Nephron (organoid): ENCODE data around the gene SYCN.

Experiments used
- H3K27ac Mint-ChIP-seq, 3 experiments: 2 replicates each; pipeline ENCODE4 v1.8.0; 2020; ENCODE audit warnings: mixed read lengths in 3 of 3, mild to moderate bottlenecking in 2 of 3, moderate library complexity in 1 of 3
- H3K27me3 Mint-ChIP-seq: 2 replicates; pipeline ENCODE4 v1.8.0; 2021; ENCODE audit warnings: low read depth, mild to moderate bottlenecking, moderate library complexity, mixed read lengths
- H3K36me3 Mint-ChIP-seq: 2 replicates; pipeline ENCODE4 v1.8.0; 2020; ENCODE audit warnings: low read depth, mixed read lengths
- H3K4me1 Mint-ChIP-seq: 2 replicates; pipeline ENCODE4 v1.8.0; 2020; ENCODE audit warnings: mixed read lengths
- H3K4me3 Mint-ChIP-seq, 3 experiments: 2 replicates each; pipeline ENCODE4 v1.8.0; 2020; ENCODE audit warnings: mild to moderate bottlenecking in 3 of 3, mixed read lengths in 3 of 3, moderate library complexity in 2 of 3
- H3K9me3 Mint-ChIP-seq: 2 replicates; pipeline ENCODE4 v1.8.0; 2020; ENCODE audit warnings: mixed read lengths
- TF ChIP-seq, protein P1 (sequence below), 3 experiments: fragments of 200-600 bp; sonication (generic); IDR thresholded peaks; one replicate each; pipeline ENCODE4 v1.5.0; 2021; ENCODE audit warnings: antibody characterized with exemption in 3 of 3; ENCODE audit not compliant: unreplicated experiment in 3 of 3

The SYCN gene

DNA sequence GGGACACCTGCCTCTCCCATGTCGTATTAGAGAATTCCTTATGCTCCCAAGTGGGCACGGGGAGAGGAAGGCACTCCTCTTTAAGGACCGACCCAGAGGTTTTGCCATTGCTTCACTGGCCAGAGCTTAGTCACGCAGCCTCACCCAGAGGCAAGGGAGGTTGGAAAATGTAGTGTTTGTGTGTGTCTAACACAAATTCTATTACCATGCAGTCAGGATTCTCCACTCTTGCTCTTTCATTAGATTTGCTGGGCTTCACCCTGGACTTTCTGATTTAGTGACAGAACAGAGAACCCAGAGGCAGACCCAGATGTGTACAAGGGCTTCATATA, 21.9 kb downstream of the SYCN start:
- Mint-ChIP-seq H3K36me3 (peaks cover 22% of the 10 kb centered on the region), H3K4me1 (no peaks in the 10 kb centered on the region), H3K27ac (no peak overlapping the region), H3K27me3 (peaks cover 2% of the 10 kb centered on the region), H3K4me3 (no peak overlapping the region), H3K9me3 (no peaks in the 10 kb centered on the region)
- TF ChIP-seq, protein P1, sequence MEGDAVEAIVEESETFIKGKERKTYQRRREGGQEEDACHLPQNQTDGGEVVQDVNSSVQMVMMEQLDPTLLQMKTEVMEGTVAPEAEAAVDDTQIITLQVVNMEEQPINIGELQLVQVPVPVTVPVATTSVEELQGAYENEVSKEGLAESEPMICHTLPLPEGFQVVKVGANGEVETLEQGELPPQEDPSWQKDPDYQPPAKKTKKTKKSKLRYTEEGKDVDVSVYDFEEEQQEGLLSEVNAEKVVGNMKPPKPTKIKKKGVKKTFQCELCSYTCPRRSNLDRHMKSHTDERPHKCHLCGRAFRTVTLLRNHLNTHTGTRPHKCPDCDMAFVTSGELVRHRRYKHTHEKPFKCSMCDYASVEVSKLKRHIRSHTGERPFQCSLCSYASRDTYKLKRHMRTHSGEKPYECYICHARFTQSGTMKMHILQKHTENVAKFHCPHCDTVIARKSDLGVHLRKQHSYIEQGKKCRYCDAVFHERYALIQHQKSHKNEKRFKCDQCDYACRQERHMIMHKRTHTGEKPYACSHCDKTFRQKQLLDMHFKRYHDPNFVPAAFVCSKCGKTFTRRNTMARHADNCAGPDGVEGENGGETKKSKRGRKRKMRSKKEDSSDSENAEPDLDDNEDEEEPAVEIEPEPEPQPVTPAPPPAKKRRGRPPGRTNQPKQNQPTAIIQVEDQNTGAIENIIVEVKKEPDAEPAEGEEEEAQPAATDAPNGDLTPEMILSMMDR (IDR thresholded peaks at IDR 0.05; ENCODE audit: unreplicated experiment in 3 of 3), result no peak

DNA sequence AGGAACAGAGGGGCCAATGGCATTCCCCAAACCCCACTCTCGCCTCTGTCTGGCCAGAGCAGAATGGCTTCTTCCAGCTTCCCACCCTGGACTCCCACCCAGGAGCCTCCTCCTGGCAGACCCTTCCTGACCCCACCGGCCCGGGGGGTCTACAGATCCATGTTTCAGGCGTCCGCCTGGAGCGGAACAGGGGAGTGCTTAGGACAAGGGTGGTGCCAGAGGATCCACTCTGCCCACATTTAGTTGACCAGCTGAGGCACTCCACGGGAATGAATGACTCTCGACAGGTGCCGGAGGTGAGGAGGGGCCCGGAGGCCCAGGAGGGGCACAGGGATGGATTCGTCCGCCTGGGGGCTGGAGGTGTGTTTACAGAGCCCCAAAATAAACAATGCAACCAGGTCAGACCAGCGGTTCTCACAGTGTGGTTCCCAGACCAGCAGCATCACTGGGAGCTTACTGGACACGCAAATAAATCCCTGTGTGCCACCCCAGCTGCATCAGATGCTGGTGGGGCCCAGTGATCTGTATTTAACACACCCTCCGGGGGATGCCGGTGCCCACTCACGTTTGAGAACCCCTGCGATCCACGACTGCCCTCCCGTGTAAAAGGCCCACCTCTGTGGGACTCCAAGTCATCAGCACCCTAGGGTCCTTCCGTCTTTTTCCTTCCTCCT, 22.4 kb downstream of the SYCN start:
- Mint-ChIP-seq H3K4me3 (no peak overlapping the region), H3K9me3 (no peaks in the 10 kb centered on the region), H3K4me1 (no peaks in the 10 kb centered on the region), H3K27ac (no peak overlapping the region), H3K27me3 (no peaks in the 10 kb centered on the region), H3K36me3 (peaks cover 22% of the 10 kb centered on the region)
- TF ChIP-seq, protein P1 (IDR thresholded peaks at IDR 0.05; ENCODE audit: unreplicated experiment in 3 of 3), result no peak

DNA sequence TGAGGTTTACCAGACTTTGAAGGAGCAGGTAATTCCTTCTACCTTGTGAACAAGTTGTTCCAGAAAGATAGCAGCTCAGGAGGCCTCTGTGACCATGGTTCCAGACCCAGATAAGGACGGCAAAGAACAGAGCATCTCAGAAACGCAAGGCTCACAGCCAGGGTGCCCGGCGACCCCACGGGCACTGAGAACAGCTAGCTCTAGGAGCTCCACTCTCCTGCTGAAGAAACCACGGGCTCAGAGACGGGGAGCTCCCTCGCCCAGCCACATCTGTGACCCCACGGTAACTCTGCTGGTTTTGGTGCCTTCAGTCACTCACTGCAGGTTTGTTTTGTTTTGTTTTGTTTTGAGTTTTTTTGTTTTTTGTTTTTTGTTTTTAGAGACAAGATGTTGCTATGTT, 23.3 kb downstream of the SYCN start:
- Mint-ChIP-seq H3K36me3 (peaks cover 23% of the 10 kb centered on the region), H3K27ac (no peak overlapping the region), H3K27me3 (no peaks in the 10 kb centered on the region), H3K4me3 (no peak overlapping the region), H3K9me3 (no peaks in the 10 kb centered on the region), H3K4me1 (no peaks in the 10 kb centered on the region)
- TF ChIP-seq, protein P1 (IDR thresholded peaks at IDR 0.05; ENCODE audit: unreplicated experiment in 3 of 3), result no peak

DNA sequence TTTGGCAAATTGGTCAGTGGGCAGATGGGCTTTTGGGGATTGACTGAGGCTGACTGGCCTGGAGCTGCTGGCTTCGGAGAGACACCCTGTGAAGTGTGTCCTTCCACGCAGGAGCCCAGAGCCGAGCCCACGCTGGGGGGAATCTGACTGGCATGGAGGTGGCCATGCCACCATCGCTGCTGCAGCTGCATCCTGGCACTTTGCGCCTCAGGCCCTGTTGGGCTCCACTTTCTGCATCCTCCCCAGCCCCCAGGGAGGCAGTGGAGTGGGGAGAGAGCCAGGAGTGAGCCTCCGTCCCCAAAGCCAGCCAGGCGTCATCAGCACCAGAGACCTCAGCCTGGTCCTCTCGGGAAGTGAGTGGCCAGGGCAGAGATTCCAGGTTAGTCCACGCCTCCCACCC, 24.3 kb downstream of the SYCN start:
- Mint-ChIP-seq H3K36me3 (peaks cover 24% of the 10 kb centered on the region), H3K27ac (no peak overlapping the region), H3K27me3 (no peaks in the 10 kb centered on the region), H3K4me1 (no peaks in the 10 kb centered on the region), H3K4me3 (no peak overlapping the region), H3K9me3 (no peaks in the 10 kb centered on the region)
- TF ChIP-seq, protein P1 (IDR thresholded peaks at IDR 0.05; ENCODE audit: unreplicated experiment in 3 of 3), result no peak

DNA sequence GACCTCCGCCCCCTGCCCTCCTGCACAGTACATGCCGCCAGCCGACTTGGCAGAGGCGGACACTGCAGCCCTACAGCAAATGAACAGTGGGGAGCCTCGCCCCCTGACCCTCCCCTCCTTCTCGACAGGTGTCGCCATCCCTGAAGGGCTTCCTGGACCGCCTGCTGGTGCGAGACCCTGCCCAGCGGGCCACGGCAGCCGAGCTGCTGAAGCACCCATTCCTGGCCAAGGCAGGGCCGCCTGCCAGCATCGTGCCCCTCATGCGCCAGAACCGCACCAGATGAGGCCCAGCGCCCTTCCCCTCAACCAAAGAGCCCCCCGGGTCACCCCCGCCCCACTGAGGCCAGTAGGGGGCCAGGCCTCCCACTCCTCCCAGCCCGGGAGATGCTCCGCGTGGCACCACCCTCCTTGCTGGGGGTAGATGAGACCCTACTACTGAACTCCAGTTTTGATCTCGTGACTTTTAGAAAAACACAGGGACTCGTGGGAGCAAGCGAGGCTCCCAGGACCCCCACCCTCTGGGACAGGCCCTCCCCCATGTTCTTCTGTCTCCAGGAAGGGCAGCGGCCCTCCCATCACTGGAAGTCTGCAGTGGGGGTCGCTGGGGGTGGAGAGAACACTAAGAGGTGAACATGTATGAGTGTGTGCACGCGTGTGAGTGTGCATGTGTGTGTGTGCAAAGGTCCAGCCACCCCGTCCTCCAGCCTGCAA, 25.6 kb downstream of the SYCN start:
- Mint-ChIP-seq H3K27ac (no peak overlapping the region), H3K36me3 (peaks cover 22% of the 10 kb centered on the region), H3K9me3 (no peaks in the 10 kb centered on the region), H3K27me3 (no peaks in the 10 kb centered on the region), H3K4me3 (no peak overlapping the region), H3K4me1 (no peaks in the 10 kb centered on the region)
- TF ChIP-seq, protein P1 (IDR thresholded peaks at IDR 0.05; ENCODE audit: unreplicated experiment in 3 of 3), result no peak

DNA sequence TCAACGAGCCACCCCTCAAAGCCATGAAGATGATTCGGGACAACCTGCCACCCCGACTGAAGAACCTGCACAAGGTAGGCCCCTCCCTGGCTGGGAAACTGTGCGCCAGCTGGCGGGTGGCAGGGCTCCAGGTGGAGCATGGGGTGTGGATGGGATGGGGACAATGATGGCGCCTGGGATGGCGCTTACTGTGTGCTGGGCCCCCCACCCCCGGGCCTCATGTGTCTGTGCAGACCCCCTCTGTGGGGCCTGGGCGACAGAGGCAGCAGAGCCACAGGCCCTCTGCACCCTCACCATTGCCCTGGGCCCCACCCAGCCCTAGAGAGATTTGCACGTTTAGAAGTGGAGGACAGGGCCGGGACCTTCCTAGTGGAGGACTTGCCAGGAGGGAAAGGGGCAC, 26.3 kb downstream of the SYCN start:
- Mint-ChIP-seq H3K9me3 (no peaks in the 10 kb centered on the region), H3K27ac (no peak overlapping the region), H3K27me3 (no peaks in the 10 kb centered on the region), H3K36me3 (peaks cover 18% of the 10 kb centered on the region), H3K4me1 (no peaks in the 10 kb centered on the region), H3K4me3 (no peak overlapping the region)
- TF ChIP-seq, protein P1 (IDR thresholded peaks at IDR 0.05; ENCODE audit: unreplicated experiment in 3 of 3), result no peak
